Liver (tissue), 3 donors: ENCODE results near the gene NCK2.

Experiments
- ATF3 ChIP-seq: IDR thresholded peaks from 2 replicates; pipeline ENCODE4 v1.6.1; 2016; ENCODE audit warnings: antibody characterized with exemption
- CTCF ChIP-seq: fragments of 150-350 bp; IDR thresholded peaks from 2 replicates; pipeline ENCODE4 v1.5.1; 2017; ENCODE audit warnings: improper control_type of control experiment, low read depth, low read length; ENCODE audit not compliant: missing input control
- FOXA1 ChIP-seq: IDR thresholded peaks from 2 replicates; pipeline ENCODE4 v1.6.1; 2016; ENCODE audit warnings: antibody characterized with exemption
- GABPA ChIP-seq, 2 donors: IDR thresholded peaks in 1 of 2; conservative IDR thresholded peaks in 1 of 2; 2 replicates each; pipeline ENCODE4 v1.6.1; 2016; ENCODE audit warnings: antibody characterized with exemption in 2 of 2, mild to moderate bottlenecking in 1 of 2, moderate library complexity in 1 of 2
- MAX ChIP-seq: IDR thresholded peaks from 2 replicates; pipeline ENCODE4 v1.6.1; 2016; ENCODE audit warnings: antibody characterized with exemption
- NR2F2 ChIP-seq: IDR thresholded peaks from 2 replicates; pipeline ENCODE4 v1.6.1; 2016; ENCODE audit warnings: antibody characterized with exemption
- RAD21 ChIP-seq, 2 donors: IDR thresholded peaks; 2 replicates each; pipeline ENCODE4 v1.6.1; 2016; ENCODE audit warnings: antibody characterized with exemption in 2 of 2, mild to moderate bottlenecking in 2 of 2
- REST ChIP-seq: IDR thresholded peaks from 2 replicates; pipeline ENCODE4 v1.6.1; 2016; ENCODE audit warnings: antibody characterized with exemption, mild to moderate bottlenecking
- SP1 ChIP-seq: IDR thresholded peaks from 2 replicates; pipeline ENCODE4 v1.6.1; 2018; ENCODE audit warnings: antibody characterized with exemption, mild to moderate bottlenecking
- TAF1 ChIP-seq: conservative IDR thresholded peaks from 2 replicates; pipeline ENCODE4 v1.6.1; 2016; ENCODE audit warnings: antibody characterized with exemption, mild to moderate bottlenecking
- donor health status: healthy.
- donor health status: healthy.

GRCh38 chr2:105911425-105911824 is 166.7 kb downstream of the NCK2 start:
- no peak for TF ChIP-seq SP1
- no peak for TF ChIP-seq CTCF
- no peak for TF ChIP-seq MAX
- TF ChIP-seq TAF1, result no peak
- TF ChIP-seq GABPA (IDR thresholded peaks at IDR 0.05 in 1 of 2, conservative IDR thresholded peaks at IDR 0.05 in 1 of 2), result no peak
- no peak for TF ChIP-seq FOXA1
- no peak for TF ChIP-seq RAD21 (IDR thresholded peaks at IDR 0.05)
- no peak for TF ChIP-seq NR2F2
- TF ChIP-seq ATF3, result no peak
- no peak for TF ChIP-seq REST
